Measurements from ENCODE around the gene CCDC138. TPM values are rescaled to one million over a fixed set of nuclear protein-coding genes. Genes with fewer than 3 reads are reported as not detected.

CCDC138 gene
- total RNA-seq, 4 donors from 2014 or later: 1.5 to 2.7 (median 2.1) TPM

DNA sequence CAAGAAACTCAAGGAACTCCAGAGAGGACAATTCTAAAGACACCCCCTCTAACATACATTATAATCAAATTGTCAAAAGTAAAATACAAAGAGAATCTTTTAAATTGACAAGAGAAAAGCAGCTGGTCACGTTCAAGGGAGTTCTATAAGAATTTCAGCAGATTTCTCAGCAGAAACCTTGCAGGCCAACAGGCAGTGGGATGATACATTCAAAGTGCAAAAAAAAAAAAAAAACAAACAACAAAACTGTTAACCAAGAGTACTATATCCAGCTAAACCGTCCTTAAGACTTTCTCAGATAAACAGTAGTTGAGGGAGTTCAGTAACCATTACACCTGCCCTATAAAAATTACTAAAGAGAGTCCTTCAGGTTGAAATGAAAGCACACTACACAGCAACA is 33.9 kb downstream of the CCDC138 start:
- Histone ChIP-seq H3K27me3 (no peaks in the 10 kb centered on the region), H3K4me3 (no peak overlapping the region), H3K9me3 (no peaks in the 10 kb centered on the region), H3K27ac (no peak overlapping the region), H3K36me3 (peaks cover 0 to 32% of the 10 kb centered on the region in 2 donors), H3K4me1 (no peaks in the 10 kb centered on the region)
- 94 to 97% methylated on average over 2 of the region's 2 CpGs for WGBS, 2 donors (ENCODE audit: low coverage in 1 of 2)
- TF ChIP-seq, protein P1, sequence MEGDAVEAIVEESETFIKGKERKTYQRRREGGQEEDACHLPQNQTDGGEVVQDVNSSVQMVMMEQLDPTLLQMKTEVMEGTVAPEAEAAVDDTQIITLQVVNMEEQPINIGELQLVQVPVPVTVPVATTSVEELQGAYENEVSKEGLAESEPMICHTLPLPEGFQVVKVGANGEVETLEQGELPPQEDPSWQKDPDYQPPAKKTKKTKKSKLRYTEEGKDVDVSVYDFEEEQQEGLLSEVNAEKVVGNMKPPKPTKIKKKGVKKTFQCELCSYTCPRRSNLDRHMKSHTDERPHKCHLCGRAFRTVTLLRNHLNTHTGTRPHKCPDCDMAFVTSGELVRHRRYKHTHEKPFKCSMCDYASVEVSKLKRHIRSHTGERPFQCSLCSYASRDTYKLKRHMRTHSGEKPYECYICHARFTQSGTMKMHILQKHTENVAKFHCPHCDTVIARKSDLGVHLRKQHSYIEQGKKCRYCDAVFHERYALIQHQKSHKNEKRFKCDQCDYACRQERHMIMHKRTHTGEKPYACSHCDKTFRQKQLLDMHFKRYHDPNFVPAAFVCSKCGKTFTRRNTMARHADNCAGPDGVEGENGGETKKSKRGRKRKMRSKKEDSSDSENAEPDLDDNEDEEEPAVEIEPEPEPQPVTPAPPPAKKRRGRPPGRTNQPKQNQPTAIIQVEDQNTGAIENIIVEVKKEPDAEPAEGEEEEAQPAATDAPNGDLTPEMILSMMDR (IDR thresholded peaks at IDR 0.05): no peak
- no peak for TF ChIP-seq POLR2A (IDR thresholded peaks at IDR 0.05)
- no peak for ATAC-seq

DNA sequence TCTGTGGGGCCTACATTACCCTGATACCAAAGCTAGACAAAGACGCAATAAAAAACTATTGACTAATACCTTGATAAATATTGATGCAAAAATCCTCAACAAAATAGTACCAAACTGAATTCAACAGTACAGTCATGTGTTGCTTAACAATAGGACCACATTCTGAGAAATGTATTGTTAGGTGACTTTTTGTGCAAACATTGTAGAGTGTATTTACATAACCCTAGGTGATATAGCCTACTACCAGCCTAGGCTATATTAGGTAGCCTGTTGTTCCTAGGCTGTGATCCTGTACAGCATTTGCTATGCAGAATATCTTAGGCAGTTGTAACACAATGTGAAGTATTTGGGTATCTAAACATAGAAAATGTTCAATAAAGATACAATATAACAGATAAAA is 36.7 kb downstream of the CCDC138 start:
- Histone ChIP-seq H3K36me3 (peaks cover 0 to 5% of the 10 kb centered on the region in 2 donors), H3K4me1 (no peaks in the 10 kb centered on the region), H3K27me3 (no peaks in the 10 kb centered on the region), H3K4me3 (no peak overlapping the region), H3K9me3 (no peaks in the 10 kb centered on the region), H3K27ac (no peak overlapping the region)
- ATAC-seq: no peak
- TF ChIP-seq EP300 (IDR thresholded peaks at IDR 0.05) (no peak), POLR2A (IDR thresholded peaks at IDR 0.05) (no peak), POLR2AphosphoS5 (IDR thresholded peaks at IDR 0.05) (no peak)
- TF ChIP-seq, protein P1 (IDR thresholded peaks at IDR 0.05): no peak
- 95 to 100% methylated on average over 1 of the region's 1 CpG for WGBS, 2 donors (ENCODE audit: low coverage in 1 of 2)

DNA sequence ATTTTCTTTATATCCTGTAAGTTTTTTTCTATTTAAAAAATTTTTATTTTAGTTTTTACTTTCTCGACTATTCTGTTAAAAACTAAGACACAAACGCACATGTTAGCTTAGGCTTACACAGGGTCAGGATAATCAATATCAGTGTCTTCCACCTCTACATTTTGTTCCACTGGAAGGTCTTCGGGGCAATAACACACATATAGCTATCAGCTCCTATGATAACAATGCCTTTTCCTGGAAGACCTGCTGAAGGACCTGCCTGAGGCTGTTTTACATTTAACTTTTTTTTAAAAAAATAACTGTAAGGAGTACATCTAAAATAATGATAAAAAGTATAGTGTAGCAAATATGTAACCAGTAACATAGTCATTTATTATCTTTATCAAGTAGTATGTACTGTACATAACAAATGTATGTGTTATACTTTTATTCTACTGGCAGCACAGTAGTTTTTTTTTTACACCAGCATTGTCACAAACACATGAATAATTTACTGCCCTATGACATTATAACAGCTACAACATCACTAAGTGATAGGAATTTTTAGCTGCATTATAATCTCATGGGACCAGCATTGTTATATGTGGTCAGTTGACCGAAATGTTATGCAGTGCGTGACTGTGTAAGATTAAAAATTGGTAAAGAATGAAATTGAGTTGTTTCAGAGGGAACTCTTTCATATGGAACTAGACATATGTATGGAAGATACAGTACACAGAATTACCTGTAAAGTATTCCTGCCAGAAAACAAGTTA is 37.9 kb downstream of the CCDC138 start:
- no peak overlapping the region for H3K4me3 ChIP-seq
- TF ChIP-seq, protein P1 (IDR thresholded peaks at IDR 0.05): no peak
- no peak for TF ChIP-seq EP300 (IDR thresholded peaks at IDR 0.05)
- H3K9me3 ChIP-seq: no peaks in the 10 kb centered on the region
- no peaks in the 10 kb centered on the region for H3K27me3 ChIP-seq
- WGBS, 2 donors (ENCODE audit: low coverage in 1 of 2): 94% methylated on average over 4 to 5 of the region's 5 CpGs
- H3K27ac ChIP-seq: no peak overlapping the region
- no peaks in the 10 kb centered on the region for H3K36me3 ChIP-seq
- H3K4me1 ChIP-seq: no peaks in the 10 kb centered on the region
- ATAC-seq: no peak

DNA sequence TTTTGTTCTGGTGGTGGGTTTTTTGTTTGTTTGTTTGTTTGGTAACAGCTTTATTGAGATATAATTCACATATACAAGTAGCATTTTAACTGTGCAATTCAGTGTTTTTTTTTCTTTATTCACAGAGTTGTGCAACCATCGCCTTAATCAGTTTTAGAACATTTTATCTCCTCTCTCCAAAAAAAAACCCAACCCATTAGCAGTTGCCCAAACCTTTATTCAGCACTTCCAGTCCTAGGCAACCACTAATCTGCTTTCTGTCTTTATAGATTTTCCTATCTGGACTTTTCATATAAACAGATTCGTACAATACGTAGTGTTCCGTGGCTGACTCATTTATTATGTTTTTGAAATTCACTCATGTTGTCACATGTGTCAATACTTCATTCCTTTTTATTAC is 38.7 kb downstream of the CCDC138 start:
- no peak for ATAC-seq
- Histone ChIP-seq H3K4me1 (no peaks in the 10 kb centered on the region), H3K27me3 (no peaks in the 10 kb centered on the region), H3K27ac (no peak overlapping the region), H3K36me3 (no peaks in the 10 kb centered on the region), H3K4me3 (no peak overlapping the region), H3K9me3 (no peaks in the 10 kb centered on the region)
- TF ChIP-seq EP300 (IDR thresholded peaks at IDR 0.05): no peak
- TF ChIP-seq POLR2A (IDR thresholded peaks at IDR 0.05): no peak
- TF ChIP-seq, protein P1 (IDR thresholded peaks at IDR 0.05): no peak
- TF ChIP-seq POLR2AphosphoS5 (IDR thresholded peaks at IDR 0.05): no peak
- WGBS, 2 donors (ENCODE audit: low coverage in 1 of 2): 35 to 51% methylated on average over 4 of the region's 4 CpGs

DNA sequence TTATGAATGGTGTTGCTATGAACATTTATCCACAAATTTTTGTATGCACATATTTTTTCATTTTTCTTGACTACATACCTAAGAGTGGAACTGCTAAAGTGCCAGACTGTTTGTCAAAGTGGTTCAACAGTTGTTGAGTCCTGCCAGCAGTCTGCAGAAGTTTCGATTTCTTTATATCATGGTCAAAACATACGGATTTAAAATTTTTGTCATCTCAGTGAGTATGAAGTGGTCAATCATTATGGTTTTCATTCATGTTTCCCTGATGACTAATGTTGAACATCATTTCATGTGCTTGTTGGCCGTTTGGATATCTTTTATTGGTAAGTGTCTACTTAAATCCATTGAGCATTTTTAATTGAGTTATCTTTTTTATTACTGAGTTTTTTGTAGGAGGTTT is 39.2 kb downstream of the CCDC138 start:
- TF ChIP-seq, protein P1 (IDR thresholded peaks at IDR 0.05): no peak
- TF ChIP-seq EP300 (IDR thresholded peaks at IDR 0.05) (no peak), POLR2A (IDR thresholded peaks at IDR 0.05) (no peak), POLR2AphosphoS5 (IDR thresholded peaks at IDR 0.05) (no peak)
- H3K27ac ChIP-seq: no peak overlapping the region
- no peak for ATAC-seq
- H3K4me3 ChIP-seq: no peak overlapping the region
- no peaks in the 10 kb centered on the region for H3K27me3 ChIP-seq
- no peaks in the 10 kb centered on the region for H3K4me1 ChIP-seq
- no peaks in the 10 kb centered on the region for H3K9me3 ChIP-seq
- H3K36me3 ChIP-seq: no peaks in the 10 kb centered on the region
- WGBS, 2 donors (ENCODE audit: low coverage in 1 of 2): 87 to 91% methylated on average over 3 of the region's 3 CpGs

All from gastroesophageal sphincter (tissue), 4 donors.